MM.1S (cell line): ENCODE measurements around the gene RGPD8.

Experiments
- DNase-seq: peaks from one replicate; pipeline ENCODE4 v3.0.0-alpha.2; 2015
- H2AFZ ChIP-seq: fragments of 300-600 bp; sonication (generic); 2 replicates; pipeline ENCODE4 v1.6.0; 2016; ENCODE audit warnings: antibody characterized with exemption, low read length
- H3F3A ChIP-seq: fragments of 300-600 bp; sonication (generic); 2 replicates; pipeline ENCODE4 v1.6.1; 2016; ENCODE audit warnings: mild to moderate bottlenecking, antibody characterized with exemption, low read length, moderate library complexity, mixed read lengths; ENCODE audit not compliant: insufficient read depth
- H3K27ac ChIP-seq: fragments of 300-600 bp; sonication (generic); 2 replicates; pipeline ENCODE4 v1.5.1; 2016; ENCODE audit warnings: mild to moderate bottlenecking, low read length
- H3K27me3 ChIP-seq: fragments of 300-600 bp; sonication (generic); replicated peaks from 2 replicates; pipeline ENCODE4 v1.6.0; 2016; ENCODE audit warnings: low read length; ENCODE audit not compliant: insufficient read depth
- H3K36me3 ChIP-seq: fragments of 300-600 bp; sonication (generic); replicated peaks from 2 replicates; pipeline ENCODE4 v1.6.1; 2016; ENCODE audit warnings: mild to moderate bottlenecking, low read length, mixed read lengths; ENCODE audit not compliant: insufficient read depth
- H3K4me1 ChIP-seq: fragments of 300-600 bp; sonication (generic); 2 replicates; pipeline ENCODE4 v1.6.1; 2016; ENCODE audit warnings: low read length, mixed read lengths
- H3K4me2 ChIP-seq: fragments of 300-600 bp; sonication (generic); 2 replicates; pipeline ENCODE4 v1.6.0; 2016; ENCODE audit warnings: low read depth, low read length
- H3K4me3 ChIP-seq: fragments of 300-600 bp; sonication (generic); 2 replicates; pipeline ENCODE4 v1.5.1; 2016; ENCODE audit warnings: low read length, mixed read lengths
- H3K79me2 ChIP-seq: fragments of 300-600 bp; sonication (generic); 2 replicates; pipeline ENCODE4 v1.6.1; 2016; ENCODE audit warnings: mixed run types, low read length, mixed read lengths
- H3K9ac ChIP-seq: fragments of 300-600 bp; sonication (generic); 2 replicates; pipeline ENCODE4 v1.6.1; 2016; ENCODE audit warnings: low read length, mixed read lengths
- H3K9me2 ChIP-seq: fragments of 300-600 bp; sonication (generic); replicated peaks from 2 replicates; pipeline ENCODE4 v1.6.1; 2016; ENCODE audit warnings: mild to moderate bottlenecking, low read length, mixed read lengths; ENCODE audit not compliant: insufficient read depth
- H3K9me3 ChIP-seq: fragments of 300-600 bp; sonication (generic); replicated peaks from 2 replicates; pipeline ENCODE4 v1.6.1; 2016; ENCODE audit warnings: mild to moderate bottlenecking, low read length, mixed read lengths; ENCODE audit not compliant: insufficient read depth
- H4K20me1 ChIP-seq: fragments of 300-600 bp; sonication (generic); 2 replicates; pipeline ENCODE4 v1.6.1; 2016; ENCODE audit warnings: mild to moderate bottlenecking, low read length, moderate library complexity, mixed read lengths; ENCODE audit not compliant: insufficient read depth
- CTCF ChIP-seq: fragments of 300-600 bp; sonication (generic); IDR thresholded peaks from 2 replicates; pipeline ENCODE4 v1.5.1; 2016; ENCODE audit warnings: antibody characterized with exemption, low read length, mixed read lengths
- EZH2 ChIP-seq: fragments of 300-600 bp; sonication (generic); optimal IDR thresholded peaks from 2 replicates; pipeline ENCODE3; 2017; ENCODE audit warnings: low read depth, mild to moderate bottlenecking, antibody characterized with exemption, low read length, mixed read lengths
- EZH2phosphoT487 ChIP-seq: fragments of 300-600 bp; sonication (generic); IDR thresholded peaks from 2 replicates; pipeline ENCODE4 v1.6.1; 2018; ENCODE audit warnings: antibody characterized with exemption, low read length

RGPD8 gene

GRCh38 chr2:112476434-112476833 is 43.0 kb upstream of the RGPD8 start:
- no peaks in the 10 kb centered on the region for H3K9me3 ChIP-seq
- TF ChIP-seq EZH2phosphoT487 (no peak), EZH2 (no peak), CTCF (no peak)
- peaks cover 4% of the 10 kb centered on the region; the same call in 1 of the 2 replicates for H3K4me1 ChIP-seq
- H3K4me3 ChIP-seq, result no peak overlapping the region
- no peaks in the 10 kb centered on the region for H3K27me3 ChIP-seq
- no peaks in the 10 kb centered on the region for H3K9me2 ChIP-seq
- DNase-seq, result no peak
- H3K4me2 ChIP-seq, result no peak overlapping the region
- no peaks in the 10 kb centered on the region for H3K36me3 ChIP-seq
- peaks cover 7% of the 10 kb centered on the region for H3F3A ChIP-seq
- no peak overlapping the region for H3K27ac ChIP-seq
- H2AFZ ChIP-seq, result no peak overlapping the region
- no peak overlapping the region for H3K9ac ChIP-seq
- no peaks in the 10 kb centered on the region for H4K20me1 ChIP-seq
- no peaks in the 10 kb centered on the region for H3K79me2 ChIP-seq

- no peak overlapping the region for H3K27ac ChIP-seq
- H3K9me3 ChIP-seq, result no peaks in the 10 kb centered on the region
- no peaks in the 10 kb centered on the region for H3K9me2 ChIP-seq
- no peaks in the 10 kb centered on the region for H3K27me3 ChIP-seq
- H3K36me3 ChIP-seq, result no peaks in the 10 kb centered on the region
- no peak overlapping the region for H3K4me2 ChIP-seq
- no peak overlapping the region for H3K4me3 ChIP-seq
- TF ChIP-seq CTCF (no peak), EZH2phosphoT487 (no peak), EZH2 (no peak)
- H2AFZ ChIP-seq, result no peak overlapping the region
- H4K20me1 ChIP-seq, result no peaks in the 10 kb centered on the region
- no peaks in the 10 kb centered on the region for H3F3A ChIP-seq
- H3K4me1 ChIP-seq, result no peaks in the 10 kb centered on the region
- no peaks in the 10 kb centered on the region for H3K79me2 ChIP-seq
- DNase-seq, result no peak
- H3K9ac ChIP-seq, result no peak overlapping the region
Observed at GRCh38 chr2:112474844-112475486, 41.5 kb upstream of the RGPD8 start.

GRCh38 chr2:112472547-112473263 is 39.3 kb upstream of the RGPD8 start:
- Histone ChIP-seq H3K79me2 (no peaks in the 10 kb centered on the region), H2AFZ (no peak overlapping the region), H3K4me1 (no peaks in the 10 kb centered on the region), H3K4me3 (no peak overlapping the region), H3K4me2 (no peak overlapping the region), H3K27ac (no peak overlapping the region), H3F3A (no peaks in the 10 kb centered on the region), H3K9me2 (no peaks in the 10 kb centered on the region), H3K36me3 (no peaks in the 10 kb centered on the region), H3K9me3 (no peaks in the 10 kb centered on the region), H3K9ac (no peak overlapping the region), H3K27me3 (no peaks in the 10 kb centered on the region), H4K20me1 (no peaks in the 10 kb centered on the region)
- no peak for TF ChIP-seq EZH2phosphoT487
- TF ChIP-seq EZH2, result no peak
- no peak for DNase-seq

- H3K79me2 ChIP-seq, result no peaks in the 10 kb centered on the region
- H3K36me3 ChIP-seq, result no peaks in the 10 kb centered on the region
- H3K4me2 ChIP-seq, result no peak overlapping the region
- no peak overlapping the region for H3K27ac ChIP-seq
- no peaks in the 10 kb centered on the region for H3F3A ChIP-seq
- no peak overlapping the region for H3K4me3 ChIP-seq
- DNase-seq, result no peak
- no peak overlapping the region for H2AFZ ChIP-seq
- H3K9ac ChIP-seq, result no peak overlapping the region
- no peaks in the 10 kb centered on the region for H3K9me2 ChIP-seq
- H4K20me1 ChIP-seq, result no peaks in the 10 kb centered on the region
- no peaks in the 10 kb centered on the region for H3K4me1 ChIP-seq
- H3K9me3 ChIP-seq, result no peaks in the 10 kb centered on the region
- H3K27me3 ChIP-seq, result no peaks in the 10 kb centered on the region
- TF ChIP-seq EZH2 (no peak), CTCF (no peak), EZH2phosphoT487 (no peak)
Observed at GRCh38 chr2:112465382-112465781, 31.9 kb upstream of the RGPD8 start.
